ENCODE data around the gene CDK3. TPM values are rescaled to one million over a fixed set of nuclear protein-coding genes. Genes with fewer than 3 reads are reported as not detected.

Gene CDK3
- total RNA-seq, 2 experiments from 2014 or later: 3.8 to 4.1 TPM

DNA sequence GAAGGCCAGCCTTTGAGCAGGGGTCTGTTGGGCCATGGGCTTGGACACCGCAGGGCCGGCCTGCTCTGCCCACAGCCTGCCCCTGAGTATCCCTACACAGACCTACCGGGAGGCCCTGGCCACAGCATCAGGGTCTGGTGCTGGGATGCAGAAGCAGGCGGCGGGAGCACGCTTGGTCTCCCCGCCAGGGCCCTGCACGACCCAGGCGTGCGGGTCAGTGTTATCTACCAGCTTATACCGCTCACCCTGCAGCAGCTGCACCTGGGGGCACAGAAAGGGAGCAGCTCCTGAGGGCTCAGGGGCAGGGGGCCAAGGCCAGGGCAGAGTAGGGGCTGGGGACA, 17.7 kb downstream of the CDK3 start:
- POLR2A ChIA-PET: interaction anchor here (0.6 kb wide), 1 partner anchor 9 kb away, joined by 3 read pairs; no protein-coding TSS in a partner anchor

GRCh38 chr17:76018801-76019200, 18.1 kb downstream of the CDK3 start:
- DNase-seq: no peak
- TF ChIP-seq, protein P1, sequence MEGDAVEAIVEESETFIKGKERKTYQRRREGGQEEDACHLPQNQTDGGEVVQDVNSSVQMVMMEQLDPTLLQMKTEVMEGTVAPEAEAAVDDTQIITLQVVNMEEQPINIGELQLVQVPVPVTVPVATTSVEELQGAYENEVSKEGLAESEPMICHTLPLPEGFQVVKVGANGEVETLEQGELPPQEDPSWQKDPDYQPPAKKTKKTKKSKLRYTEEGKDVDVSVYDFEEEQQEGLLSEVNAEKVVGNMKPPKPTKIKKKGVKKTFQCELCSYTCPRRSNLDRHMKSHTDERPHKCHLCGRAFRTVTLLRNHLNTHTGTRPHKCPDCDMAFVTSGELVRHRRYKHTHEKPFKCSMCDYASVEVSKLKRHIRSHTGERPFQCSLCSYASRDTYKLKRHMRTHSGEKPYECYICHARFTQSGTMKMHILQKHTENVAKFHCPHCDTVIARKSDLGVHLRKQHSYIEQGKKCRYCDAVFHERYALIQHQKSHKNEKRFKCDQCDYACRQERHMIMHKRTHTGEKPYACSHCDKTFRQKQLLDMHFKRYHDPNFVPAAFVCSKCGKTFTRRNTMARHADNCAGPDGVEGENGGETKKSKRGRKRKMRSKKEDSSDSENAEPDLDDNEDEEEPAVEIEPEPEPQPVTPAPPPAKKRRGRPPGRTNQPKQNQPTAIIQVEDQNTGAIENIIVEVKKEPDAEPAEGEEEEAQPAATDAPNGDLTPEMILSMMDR (IDR thresholded peaks at IDR 0.05): no peak
- H3K4me3 Mint-ChIP-seq: no peak overlapping the region
- no peaks in the 10 kb centered on the region for H3K9me3 Mint-ChIP-seq
- H3K27me3 Mint-ChIP-seq: no peaks in the 10 kb centered on the region
- no peaks in the 10 kb centered on the region for H3K36me3 Mint-ChIP-seq (ENCODE audit: low read depth)
- no peak overlapping the region for H3K27ac Mint-ChIP-seq
- ChIA-PET CTCF (interaction anchor here (0.8 to 1.6 kb wide), 6 partner anchors 19 to 284 kb away, joined by 3 to 6 read pairs (median 3); partner anchors contain the start of gene CDK3), POLR2A (no interaction called here)
- intact Hi-C loops (cut with micrococcal nuclease): loop anchor here (5.0 kb wide), 1 partner anchor 84 kb away; the partner anchor contains the start of gene EXOC7
- ATAC-seq: no peak
- H3K4me1 Mint-ChIP-seq (ENCODE audit: low read depth): peaks cover 8% of the 10 kb centered on the region

More for the DNA sequence above, 17.7 kb downstream of the CDK3 start:
- Mint-ChIP-seq H3K9me3 (no peaks in the 10 kb centered on the region), H3K27ac (no peak overlapping the region), H3K36me3 (ENCODE audit: low read depth) (no peaks in the 10 kb centered on the region), H3K4me1 (ENCODE audit: low read depth) (peaks cover 8% of the 10 kb centered on the region), H3K4me3 (no peak overlapping the region), H3K27me3 (no peaks in the 10 kb centered on the region)
- ATAC-seq (no peak), DNase-seq (no peak)
- intact Hi-C loops (cut with micrococcal nuclease): loop anchor here (5.0 kb wide), 1 partner anchor 84 kb away; the partner anchor contains the start of gene EXOC7
- TF ChIP-seq, protein P1 (IDR thresholded peaks at IDR 0.05): no peak
- CTCF ChIA-PET: interaction anchor here (0.8 to 1.5 kb wide), 4 partner anchors 11 to 45 kb away, joined by 3 read pairs; no protein-coding TSS in a partner anchor

GRCh38 chr17:76019833-76020467, 19.3 kb downstream of the CDK3 start:
- Mint-ChIP-seq H3K4me1 (ENCODE audit: low read depth) (no peaks in the 10 kb centered on the region), H3K4me3 (no peak overlapping the region), H3K27me3 (no peaks in the 10 kb centered on the region), H3K27ac (no peak overlapping the region), H3K36me3 (ENCODE audit: low read depth) (no peaks in the 10 kb centered on the region), H3K9me3 (no peaks in the 10 kb centered on the region)
- ChIA-PET POLR2A (interaction anchor here (0.9 kb wide), 1 partner anchor 9 kb away, joined by 4 read pairs; no protein-coding TSS in a partner anchor), CTCF (interaction anchor here (0.6 to 1.6 kb wide), 17 partner anchors 10 to 378 kb away, joined by 3 to 11 read pairs (median 3); partner anchors contain the start of gene CDK3)
- DNase-seq: no peak
- intact Hi-C loops (cut with micrococcal nuclease): loop anchor here (5.0 kb wide), 1 partner anchor 82 kb away; the partner anchor contains the start of gene EXOC7
- ATAC-seq: no peak
- TF ChIP-seq, protein P1 (IDR thresholded peaks at IDR 0.05): no peak

- Mint-ChIP-seq H3K27ac (no peak overlapping the region), H3K4me1 (ENCODE audit: low read depth) (no peaks in the 10 kb centered on the region), H3K36me3 (ENCODE audit: low read depth) (no peaks in the 10 kb centered on the region), H3K27me3 (no peaks in the 10 kb centered on the region), H3K9me3 (no peaks in the 10 kb centered on the region), H3K4me3 (no peak overlapping the region)
- ATAC-seq (no peak), DNase-seq (no peak)
- intact Hi-C loops (cut with micrococcal nuclease): no loop called here
- POLR2A ChIA-PET: no interaction called here
- CTCF ChIA-PET: no interaction called here
- TF ChIP-seq, protein P1 (IDR thresholded peaks at IDR 0.05): no peak
Observed at GRCh38 chr17:76022285-76022684, 21.6 kb downstream of the CDK3 start.
